Smooth muscle cell (in vitro differentiated cells): ENCODE data around the gene TRMT61A. TPM values are rescaled to one million over a fixed set of nuclear protein-coding genes. Genes with fewer than 3 reads are reported as not detected.
A peak's percentile ranks its signal among the peaks of the same experiment; 100 is the strongest.

Source experiments
- DNase-seq: peaks from one replicate; lab custom pipeline; 2025; ENCODE audit not compliant: unreplicated experiment; lab: John Stamatoyannopoulos, UW
- H2AFZ ChIP-seq: fragments of 200-600 bp; sonication (generic); 2 replicates; pipeline ENCODE4 v1.6.0; 2016; ENCODE audit warnings: antibody characterized with exemption, low read depth, mild to moderate bottlenecking
- H3F3A ChIP-seq: fragments of 200-600 bp; sonication (generic); 2 replicates; pipeline ENCODE4 v1.6.0; 2017; ENCODE audit warnings: antibody characterized with exemption, low read depth
- H3K27ac ChIP-seq: fragments of 200-600 bp; sonication (generic); 2 replicates; pipeline ENCODE4 v1.5.1; 2016; ENCODE audit warnings: low read depth, mild to moderate bottlenecking
- H3K27me3 ChIP-seq: fragments of 200-600 bp; sonication (generic); 2 replicates; pipeline ENCODE4 v1.6.1; 2016; ENCODE audit warnings: low read depth, mild to moderate bottlenecking
- H3K36me3 ChIP-seq: fragments of 200-600 bp; sonication (generic); 2 replicates; pipeline ENCODE4 v1.5.1; 2016; ENCODE audit warnings: low read depth
- H3K4me1 ChIP-seq: fragments of 200-600 bp; sonication (generic); 2 replicates; pipeline ENCODE4 v1.5.1; 2016; ENCODE audit warnings: low read depth
- H3K4me2 ChIP-seq: fragments of 200-600 bp; sonication (generic); 2 replicates; pipeline ENCODE4 v1.6.0; 2016; ENCODE audit warnings: mild to moderate bottlenecking
- H3K4me3 ChIP-seq: fragments of 200-600 bp; sonication (generic); 2 replicates; pipeline ENCODE4 v1.5.1; 2016; ENCODE audit warnings: mild to moderate bottlenecking
- H3K79me2 ChIP-seq: fragments of 200-600 bp; sonication (generic); 2 replicates; pipeline ENCODE4 v1.6.0; 2016; ENCODE audit warnings: low read depth, mild to moderate bottlenecking
- H3K9ac ChIP-seq: fragments of 200-600 bp; sonication (generic); 2 replicates; pipeline ENCODE4 v1.6.0; 2016; ENCODE audit warnings: low read depth
- H3K9me3 ChIP-seq: fragments of 200-600 bp; sonication (generic); replicated peaks from 2 replicates; pipeline ENCODE4 v1.5.1; 2016; ENCODE audit warnings: low read depth
- H4K20me1 ChIP-seq: fragments of 200-600 bp; sonication (generic); 2 replicates; pipeline ENCODE4 v1.6.0; 2016; ENCODE audit warnings: low read depth
- WGBS: methylation state at CpG from one replicate; pipeline ENCODE4 v1.1.7; 2016; ENCODE audit warnings: low lambda C conversion rate; 5-methylcytosine and 5-hydroxymethylcytosine counted together
- polyA plus RNA-seq: library from polyadenylated mRNA; unstranded; fragments of >200 nt; fragmentation: Nextera tagmentation; extraction: Ambion mirVana; gene quantifications from 2 replicates; pipeline ENCODE4 v1.2.1, GENCODE V29; 2016
- total RNA-seq: library from RNA; depleted of rRNA; stranded (reverse); fragments of >200 nt; gene quantifications from 2 replicates; pipeline ENCODE4 v1.2.3, GENCODE V29; 2014
- TF ChIP-seq, protein P1 (sequence below): fragments of 200-600 bp; sonication (generic); IDR thresholded peaks from 2 replicates; pipeline ENCODE4 v1.5.1; 2017; ENCODE audit warnings: borderline replicate concordance, mild to moderate bottlenecking, antibody characterized with exemption; ENCODE audit not compliant: insufficient read depth, poor library complexity, severe bottlenecking

TRMT61A gene
- total and polyA plus RNA-seq, 2 experiments from 2014 or later = 3.7 to 6.7 TPM

DNA sequence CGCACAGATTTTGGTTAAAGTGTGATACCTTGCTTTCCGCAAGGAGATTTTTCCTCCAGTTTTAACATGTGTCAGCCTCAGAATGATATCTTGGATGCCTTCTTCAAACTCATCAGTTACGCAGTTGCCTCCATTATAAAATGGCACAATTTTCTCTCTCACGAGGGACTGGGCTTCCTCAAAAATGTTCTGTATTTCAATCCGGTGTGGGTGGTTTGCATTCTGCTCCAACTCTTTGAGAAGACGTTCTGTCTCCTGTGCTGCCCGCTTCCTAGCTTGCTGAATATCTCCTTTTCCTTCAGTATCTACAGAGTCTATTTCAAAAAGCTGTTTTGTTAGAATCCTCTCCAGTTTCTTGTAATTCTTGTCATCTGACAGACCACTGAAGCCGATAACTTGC is 31.7 kb downstream of the TRMT61A start:
- Histone ChIP-seq H3K79me2 (peaks cover 85% of the 10 kb centered on the region), H3K36me3 (no peaks in the 10 kb centered on the region), H3K9ac (peak overlapping the region; percentile 94), H4K20me1 (peaks cover 66% of the 10 kb centered on the region), H2AFZ (no peak overlapping the region), H3K27me3 (no peaks in the 10 kb centered on the region), H3K4me1 (peaks cover 19% of the 10 kb centered on the region), H3K27ac (peak overlapping the region; percentile 97), H3K4me2 (peak overlapping the region; percentile 90), H3F3A (peaks cover 18% of the 10 kb centered on the region), H3K9me3 (no peaks in the 10 kb centered on the region), H3K4me3 (peak overlapping the region; percentile 82)
- WGBS = 94% methylated on average over 8 of the region's 8 CpGs
- TF ChIP-seq, protein P1, sequence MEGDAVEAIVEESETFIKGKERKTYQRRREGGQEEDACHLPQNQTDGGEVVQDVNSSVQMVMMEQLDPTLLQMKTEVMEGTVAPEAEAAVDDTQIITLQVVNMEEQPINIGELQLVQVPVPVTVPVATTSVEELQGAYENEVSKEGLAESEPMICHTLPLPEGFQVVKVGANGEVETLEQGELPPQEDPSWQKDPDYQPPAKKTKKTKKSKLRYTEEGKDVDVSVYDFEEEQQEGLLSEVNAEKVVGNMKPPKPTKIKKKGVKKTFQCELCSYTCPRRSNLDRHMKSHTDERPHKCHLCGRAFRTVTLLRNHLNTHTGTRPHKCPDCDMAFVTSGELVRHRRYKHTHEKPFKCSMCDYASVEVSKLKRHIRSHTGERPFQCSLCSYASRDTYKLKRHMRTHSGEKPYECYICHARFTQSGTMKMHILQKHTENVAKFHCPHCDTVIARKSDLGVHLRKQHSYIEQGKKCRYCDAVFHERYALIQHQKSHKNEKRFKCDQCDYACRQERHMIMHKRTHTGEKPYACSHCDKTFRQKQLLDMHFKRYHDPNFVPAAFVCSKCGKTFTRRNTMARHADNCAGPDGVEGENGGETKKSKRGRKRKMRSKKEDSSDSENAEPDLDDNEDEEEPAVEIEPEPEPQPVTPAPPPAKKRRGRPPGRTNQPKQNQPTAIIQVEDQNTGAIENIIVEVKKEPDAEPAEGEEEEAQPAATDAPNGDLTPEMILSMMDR = no peak
- no peak for DNase-seq

DNA sequence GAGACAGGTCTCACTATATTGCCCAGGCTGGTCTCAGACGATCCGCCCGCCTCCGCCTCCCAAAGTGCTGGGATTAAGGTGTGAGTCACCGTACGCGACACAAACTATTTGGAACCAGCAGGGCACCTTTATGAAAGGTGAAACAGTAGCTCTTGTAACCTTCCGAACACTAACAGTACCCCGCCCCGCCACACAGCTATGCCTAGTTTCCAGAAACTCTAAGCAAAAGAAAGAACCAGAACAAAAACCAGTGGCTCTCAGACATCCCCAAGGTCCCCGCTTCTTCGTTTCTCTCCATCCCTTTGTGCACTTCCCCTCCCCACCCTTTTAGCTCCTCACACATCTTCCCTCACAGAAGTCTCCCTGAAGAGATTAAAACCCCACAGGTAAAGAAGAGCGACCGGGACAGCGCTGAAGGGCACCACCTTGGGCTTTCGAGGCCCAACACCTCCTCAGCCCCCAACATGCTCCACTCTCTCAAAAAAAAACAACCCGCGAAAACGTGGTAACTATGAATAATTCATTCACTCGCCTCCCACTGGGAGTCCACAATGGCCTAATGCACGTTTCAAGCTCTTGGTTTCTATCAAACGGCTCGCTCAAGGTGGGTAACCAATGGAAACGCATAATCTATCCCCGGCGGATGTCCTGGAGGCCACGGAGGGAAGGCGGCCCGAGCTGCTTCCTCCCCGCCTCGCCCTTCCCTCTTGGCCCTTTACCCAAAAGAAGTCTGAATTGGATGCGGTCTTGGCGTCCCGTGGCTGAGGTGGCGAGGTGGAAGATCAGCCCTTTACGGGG is 32.6 kb downstream of the TRMT61A start:
- H3K36me3 ChIP-seq = no peaks in the 10 kb centered on the region
- 5% methylated on average over 36 of the region's 36 CpGs for WGBS
- peak overlapping the region; percentile 97 for H3K27ac ChIP-seq
- no peaks in the 10 kb centered on the region for H3K9me3 ChIP-seq
- peak overlapping the region; percentile 90 for H3K4me2 ChIP-seq
- TF ChIP-seq, protein P1 = no peak
- H3K4me1 ChIP-seq = peaks cover 19% of the 10 kb centered on the region
- H3K27me3 ChIP-seq = no peaks in the 10 kb centered on the region
- peaks cover 67% of the 10 kb centered on the region for H4K20me1 ChIP-seq
- peak overlapping the region; percentile 89 for H2AFZ ChIP-seq
- no peak for DNase-seq
- peaks cover 94% of the 10 kb centered on the region for H3K79me2 ChIP-seq
- peak overlapping the region; percentile 82 for H3K4me3 ChIP-seq
- peak overlapping the region; percentile 94 for H3K9ac ChIP-seq
- H3F3A ChIP-seq = peaks cover 18% of the 10 kb centered on the region

DNA sequence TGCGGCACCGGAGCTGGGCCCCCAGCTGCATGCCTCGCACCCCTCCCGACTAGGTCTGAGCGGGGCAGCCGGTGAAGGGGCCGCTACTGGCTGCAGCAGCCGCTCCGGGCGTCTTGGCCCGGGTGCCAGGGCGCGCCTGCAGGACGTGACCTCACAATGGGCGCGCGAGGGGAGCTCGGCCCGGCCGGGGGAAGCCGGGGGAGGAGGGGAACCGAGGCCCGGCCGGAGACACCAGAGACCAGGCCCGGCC is 33.1 kb downstream of the TRMT61A start:
- no peaks in the 10 kb centered on the region for H3K27me3 ChIP-seq
- peaks cover 17% of the 10 kb centered on the region for H3F3A ChIP-seq
- H2AFZ ChIP-seq = peak overlapping the region; percentile 89
- H3K79me2 ChIP-seq = peaks cover 94% of the 10 kb centered on the region
- peak overlapping the region; percentile 94 for H3K9ac ChIP-seq
- TF ChIP-seq, protein P1 = no peak
- H3K4me1 ChIP-seq = peaks cover 19% of the 10 kb centered on the region
- H4K20me1 ChIP-seq = peaks cover 67% of the 10 kb centered on the region
- H3K9me3 ChIP-seq = no peaks in the 10 kb centered on the region
- H3K4me3 ChIP-seq = peak overlapping the region; percentile 82
- H3K4me2 ChIP-seq = peak overlapping the region; percentile 90
- no peak for DNase-seq
- H3K27ac ChIP-seq = peak overlapping the region; percentile 97
- WGBS = 2% methylated on average over 22 of the region's 25 CpGs
- H3K36me3 ChIP-seq = no peaks in the 10 kb centered on the region
